HepG2 (cell line): Measurements from ENCODE around the gene ADGRD1. TPM values are rescaled to one million over a fixed set of nuclear protein-coding genes. Genes with fewer than 3 reads are reported as not detected.

Experiments used
- CCAR2 ChIP-seq: fragments of 200-400 bp; formaldehyde crosslinking; optimal IDR thresholded peaks from 2 replicates; pipeline ENCODE3; 2018; ENCODE audit warnings: low read depth, mild to moderate bottlenecking, low read length, moderate library complexity
- ESRRA ChIP-seq: sonication (generic); formaldehyde crosslinking; IDR thresholded peaks from 2 replicates; pipeline ENCODE4 v1.5.1; 2020; ENCODE audit warnings: mild to moderate bottlenecking, low read depth, missing genetic modification reagents
- FOXJ3 ChIP-seq: sonication (generic); formaldehyde crosslinking; IDR thresholded peaks from 2 replicates; pipeline ENCODE4 v1.4.0; 2020; ENCODE audit warnings: missing genetic modification reagents, mild to moderate bottlenecking, borderline replicate concordance
- GTF3A ChIP-seq: sonication (generic); formaldehyde crosslinking; conservative IDR thresholded peaks from 2 replicates; pipeline ENCODE4 v1.4.0; 2020; ENCODE audit warnings: mild to moderate bottlenecking, missing genetic modification reagents
- HNF4A ChIP-seq: sonication (generic); formaldehyde crosslinking; IDR thresholded peaks from 2 replicates; pipeline ENCODE4 v1.4.0; 2020; ENCODE audit warnings: missing genetic modification reagents
- HNF4G ChIP-seq, 2 experiments: sonication (generic) in 1 of 2; formaldehyde crosslinking in 1 of 2; IDR thresholded peaks; 2 replicates each; pipeline versions ENCODE4 v1.4.0 to v1.6.1; 2011 to 2020; ENCODE audit warnings: borderline replicate concordance in 2 of 2, low read depth in 2 of 2, mild to moderate bottlenecking in 2 of 2, low read length in 1 of 2, missing genetic modification reagents in 1 of 2, moderate library complexity in 1 of 2
- IRF2 ChIP-seq: IDR thresholded peaks from 2 replicates; pipeline ENCODE4 v1.6.1; 2018; ENCODE audit warnings: missing genetic modification reagents, missing compliant biosample characterization
- LBX2 ChIP-seq: sonication (generic); formaldehyde crosslinking; IDR thresholded peaks from 2 replicates; pipeline ENCODE4 v1.5.0; 2020; ENCODE audit warnings: missing genetic modification reagents, mild to moderate bottlenecking, borderline replicate concordance
- MTF1 ChIP-seq: sonication (generic); formaldehyde crosslinking; IDR thresholded peaks from 2 replicates; pipeline ENCODE4 v1.5.0; 2020; ENCODE audit warnings: missing genetic modification reagents
- NCOR1 ChIP-seq: fragments of 200-600 bp; sonication (generic); IDR thresholded peaks from 2 replicates; pipeline ENCODE4 v1.7.0; 2017; ENCODE audit warnings: antibody characterized with exemption, low read length, borderline replicate concordance
- NKX3-1 ChIP-seq: sonication (generic); formaldehyde crosslinking; IDR thresholded peaks from 2 replicates; pipeline ENCODE4 v1.5.0; 2020; ENCODE audit warnings: missing genetic modification reagents
- NPAS2 ChIP-seq: sonication (generic); formaldehyde crosslinking; IDR thresholded peaks from 2 replicates; pipeline ENCODE4 v1.8.0; 2022; ENCODE audit warnings: mild to moderate bottlenecking, missing genetic modification reagents, borderline replicate concordance
- NR3C1 ChIP-seq: sonication (generic); formaldehyde crosslinking; IDR thresholded peaks from 2 replicates; pipeline ENCODE4 v1.4.0; 2020; ENCODE audit warnings: missing genetic modification reagents
- POGZ ChIP-seq: sonication (generic); formaldehyde crosslinking; IDR thresholded peaks from 2 replicates; pipeline ENCODE4 v1.4.0; 2020; ENCODE audit warnings: mild to moderate bottlenecking, missing genetic modification reagents
- SPEN ChIP-seq: sonication (generic); formaldehyde crosslinking; IDR thresholded peaks from 2 replicates; pipeline ENCODE4 v1.5.1; 2020; ENCODE audit warnings: low read depth, mild to moderate bottlenecking, missing genetic modification reagents
- SRSF4 ChIP-seq: fragments of 200-400 bp; formaldehyde crosslinking; IDR thresholded peaks from one replicate; pipeline ENCODE4 v1.6.1; 2018; ENCODE audit warnings: mild to moderate bottlenecking, low read depth, low read length, moderate library complexity; ENCODE audit not compliant: poor library complexity, severe bottlenecking
- ZBTB34 ChIP-seq: sonication (generic); formaldehyde crosslinking; IDR thresholded peaks from 2 replicates; pipeline ENCODE4 v1.8.0; 2022; ENCODE audit warnings: mild to moderate bottlenecking, missing genetic modification reagents
- ZEB1 ChIP-seq: IDR thresholded peaks from 2 replicates; pipeline ENCODE4 v1.6.1; 2012; ENCODE audit warnings: mild to moderate bottlenecking, low read depth, inconsistent platforms; ENCODE audit not compliant: insufficient replicate concordance
- ZNF253 ChIP-seq: sonication (generic); formaldehyde crosslinking; IDR thresholded peaks from 2 replicates; pipeline ENCODE4 v1.8.0; 2022; ENCODE audit warnings: mild to moderate bottlenecking, missing genetic modification reagents, borderline replicate concordance
- ZNF33A ChIP-seq: sonication (generic); formaldehyde crosslinking; IDR thresholded peaks from 2 replicates; pipeline ENCODE4 v1.5.1; 2020; ENCODE audit warnings: missing genetic modification reagents, mild to moderate bottlenecking, moderate library complexity, borderline replicate concordance
- ZNF446 ChIP-seq: sonication (generic); formaldehyde crosslinking; IDR thresholded peaks from 2 replicates; pipeline ENCODE4 v1.5.0; 2020; ENCODE audit warnings: mild to moderate bottlenecking, missing genetic modification reagents
- ZNF652 ChIP-seq: IDR thresholded peaks from 2 replicates; pipeline ENCODE4 v1.6.1; 2016; ENCODE audit warnings: low read depth, borderline replicate concordance
- ZNF747 ChIP-seq: sonication (generic); formaldehyde crosslinking; IDR thresholded peaks from 2 replicates; pipeline ENCODE4 v1.8.1; 2023; ENCODE audit warnings: missing genetic modification reagents, mild to moderate bottlenecking, borderline replicate concordance
- ZNF777 ChIP-seq: sonication (generic); formaldehyde crosslinking; IDR thresholded peaks from 2 replicates; pipeline ENCODE4 v1.4.0; 2020; ENCODE audit warnings: missing genetic modification reagents
- ZNF83 ChIP-seq: sonication (generic); formaldehyde crosslinking; IDR thresholded peaks from 2 replicates; pipeline ENCODE4 v1.4.0; 2020; ENCODE audit warnings: missing genetic modification reagents, mild to moderate bottlenecking, borderline replicate concordance
- ZNF841 ChIP-seq: sonication (generic); formaldehyde crosslinking; IDR thresholded peaks from 2 replicates; pipeline ENCODE4 v1.8.1; 2023; ENCODE audit warnings: missing genetic modification reagents, borderline replicate concordance
- polyA plus RNA-seq, 8 experiments: library from polyadenylated mRNA; depleted of rRNA in 3 of 8; stranded (reverse) in 7 of 8; unstranded in 1 of 8; fragments of >200 nt; fragmentation: Illumina TruSeq in 4 of 8; extraction: Trizol in 4 of 8; gene quantifications; 2 replicates each; pipeline versions ENCODE4 v1.2.1 to v1.2.3, GENCODE V29; 2011 to 2016; ENCODE audit warnings: low read depth in 4 of 8, missing spikeins in 1 of 8, mixed read lengths in 1 of 8; ENCODE audit not compliant: insufficient read depth in 1 of 8
- total RNA-seq, 5 experiments: library from RNA; depleted of rRNA; stranded (reverse); fragments of >200 nt; fragmentation: Illumina TruSeq; extraction: Trizol; gene quantifications; 2 replicates each; pipeline ENCODE4 v1.2.3, GENCODE V29; 2016; ENCODE audit warnings: low read depth in 1 of 5

Gene ADGRD1
- total and polyA plus RNA-seq, 2 of the 13 experiments (the other 11 are each of a cell fraction or from before 2014, with no cell fraction given): 0.46 to 12.4 TPM

DNA sequence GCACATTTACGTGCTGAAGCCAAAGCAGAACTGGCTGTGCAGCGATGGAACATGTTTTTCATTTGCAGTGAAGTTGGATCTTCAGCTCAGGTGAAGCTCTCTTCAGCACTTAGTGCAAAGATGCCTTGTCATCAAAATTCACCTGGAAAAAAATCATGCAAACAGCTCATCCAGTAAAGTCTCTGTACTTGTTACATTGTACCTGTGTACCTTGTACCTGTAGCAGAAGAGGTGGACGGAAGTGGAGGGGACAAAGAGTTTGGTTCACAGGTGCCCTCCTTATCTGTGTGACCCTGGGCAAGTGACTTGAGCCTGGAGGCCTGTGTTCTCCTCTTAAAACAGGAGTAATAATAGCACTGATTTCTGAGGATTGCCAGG, 54.0 kb downstream of the ADGRD1 start (continued):
- TF ChIP-seq NPAS2 (CRISPR knock-in tag): no peak
- TF ChIP-seq SPEN (CRISPR knock-in tag): no peak
- no peak for TF ChIP-seq ZNF747 (CRISPR knock-in tag)
- no peak for TF ChIP-seq ZNF841 (CRISPR knock-in tag)
- TF ChIP-seq HNF4G (IDR thresholded peaks at IDR 0.05; ENCODE audit: borderline replicate concordance, low read depth, low read length): 0 out of 2 replicates have a peak, but pooled peaks have one; percentile 28
- no peak for TF ChIP-seq HNF4G (CRISPR knock-in tag; IDR thresholded peaks at IDR 0.05; ENCODE audit: borderline replicate concordance, low read depth)
- TF ChIP-seq NKX3-1 (CRISPR knock-in tag): no peak
- TF ChIP-seq ZEB1: peak; percentile 92
- TF ChIP-seq ZNF83 (CRISPR knock-in tag): no peak
- TF ChIP-seq ZNF253: no peak
- TF ChIP-seq HNF4A (CRISPR knock-in tag): peak; percentile 54; the same call in 1 of the 2 replicates
- TF ChIP-seq ZNF777: no peak
- TF ChIP-seq SRSF4: no peak
- TF ChIP-seq NR3C1: no peak
- TF ChIP-seq CCAR2: no peak
- TF ChIP-seq ZBTB34 (CRISPR knock-in tag): no peak
- no peak for TF ChIP-seq ESRRA (CRISPR knock-in tag)
- no peak for TF ChIP-seq NCOR1
- TF ChIP-seq LBX2 (CRISPR knock-in tag): no peak
- no peak for TF ChIP-seq IRF2 (CRISPR knock-in tag)
- no peak for TF ChIP-seq ZNF446 (CRISPR knock-in tag)
- TF ChIP-seq MTF1 (CRISPR knock-in tag): no peak
- TF ChIP-seq ZNF652 (CRISPR knock-in tag): 0 out of 2 replicates have a peak, but pooled peaks have one; percentile 16
- no peak for TF ChIP-seq FOXJ3 (CRISPR knock-in tag)
- no peak for TF ChIP-seq ZNF33A (CRISPR knock-in tag)
- TF ChIP-seq GTF3A: no peak
- no peak for TF ChIP-seq POGZ
